GM18870 (cell line): Measurements from ENCODE around the gene UBL4A.
A peak's percentile ranks its signal among the peaks of the same experiment; 100 is the strongest.

Source experiments
- ATAC-seq: cut with Tn5 transposase; IDR thresholded peaks from one replicate; pipeline ENCODE4 v1.9.1; 2021; ENCODE audit warnings: moderate library complexity; ENCODE audit not compliant: unreplicated experiment

The UBL4A gene

GRCh38 chrX:154483325-154483724 is 3.1 kb downstream of the UBL4A start:
- no peak for ATAC-seq

GRCh38 chrX:154482786-154483185 is 3.6 kb downstream of the UBL4A start:
- no peak for ATAC-seq

DNA sequence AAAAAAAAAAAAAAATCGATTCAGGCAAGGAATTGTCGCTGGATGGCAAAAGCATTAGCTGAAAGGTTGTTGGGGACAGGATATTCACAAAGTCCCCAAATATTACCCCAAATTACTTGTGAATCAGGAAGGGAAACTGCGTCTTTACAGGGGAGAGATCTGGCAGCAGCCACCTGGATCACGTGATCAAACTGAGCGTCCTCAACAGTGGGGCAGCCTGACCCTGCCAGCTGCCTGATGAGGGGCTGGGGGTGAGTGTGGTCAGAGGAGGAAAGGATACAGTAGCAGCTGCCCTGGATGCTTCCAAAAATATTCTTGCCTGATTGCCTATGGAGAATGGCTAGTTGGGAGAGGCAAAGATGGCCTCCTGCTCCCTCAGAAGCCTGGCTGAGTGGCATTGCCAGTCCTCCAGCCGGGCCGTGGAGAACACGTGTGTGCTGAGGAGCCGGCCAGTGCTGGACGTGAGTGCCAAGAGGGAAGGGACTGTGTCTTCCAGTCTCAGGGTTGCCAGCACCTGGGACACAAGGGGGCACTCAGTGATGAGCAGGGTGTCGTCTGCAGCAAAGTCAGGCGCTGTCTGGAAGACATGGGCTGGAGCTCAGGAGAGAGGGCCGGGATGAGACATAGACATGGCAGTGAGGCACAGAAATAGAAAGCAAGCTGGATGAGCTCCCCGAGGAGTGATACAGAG is 4.4 kb downstream of the UBL4A start:
- no peak for ATAC-seq

DNA sequence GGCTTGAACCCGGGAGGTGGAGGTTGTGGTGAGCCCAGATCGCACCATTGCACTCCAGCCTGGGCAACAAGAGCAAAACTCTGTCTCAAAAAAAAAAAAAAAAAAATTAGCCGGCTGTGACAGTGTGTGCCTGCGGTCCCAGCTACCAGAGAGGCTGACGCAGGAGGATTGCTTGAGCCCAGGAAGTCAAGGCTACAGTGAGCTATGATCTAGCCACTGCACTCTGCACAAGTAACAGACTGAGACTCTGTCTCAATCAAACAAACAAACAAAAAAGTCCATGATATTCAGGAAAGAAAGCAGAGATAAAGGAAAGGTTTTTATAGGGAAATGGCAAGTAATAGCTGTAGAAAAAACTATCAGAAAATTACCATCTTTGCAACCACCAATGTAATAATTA is 5.2 kb downstream of the UBL4A start:
- ATAC-seq, result no peak

DNA sequence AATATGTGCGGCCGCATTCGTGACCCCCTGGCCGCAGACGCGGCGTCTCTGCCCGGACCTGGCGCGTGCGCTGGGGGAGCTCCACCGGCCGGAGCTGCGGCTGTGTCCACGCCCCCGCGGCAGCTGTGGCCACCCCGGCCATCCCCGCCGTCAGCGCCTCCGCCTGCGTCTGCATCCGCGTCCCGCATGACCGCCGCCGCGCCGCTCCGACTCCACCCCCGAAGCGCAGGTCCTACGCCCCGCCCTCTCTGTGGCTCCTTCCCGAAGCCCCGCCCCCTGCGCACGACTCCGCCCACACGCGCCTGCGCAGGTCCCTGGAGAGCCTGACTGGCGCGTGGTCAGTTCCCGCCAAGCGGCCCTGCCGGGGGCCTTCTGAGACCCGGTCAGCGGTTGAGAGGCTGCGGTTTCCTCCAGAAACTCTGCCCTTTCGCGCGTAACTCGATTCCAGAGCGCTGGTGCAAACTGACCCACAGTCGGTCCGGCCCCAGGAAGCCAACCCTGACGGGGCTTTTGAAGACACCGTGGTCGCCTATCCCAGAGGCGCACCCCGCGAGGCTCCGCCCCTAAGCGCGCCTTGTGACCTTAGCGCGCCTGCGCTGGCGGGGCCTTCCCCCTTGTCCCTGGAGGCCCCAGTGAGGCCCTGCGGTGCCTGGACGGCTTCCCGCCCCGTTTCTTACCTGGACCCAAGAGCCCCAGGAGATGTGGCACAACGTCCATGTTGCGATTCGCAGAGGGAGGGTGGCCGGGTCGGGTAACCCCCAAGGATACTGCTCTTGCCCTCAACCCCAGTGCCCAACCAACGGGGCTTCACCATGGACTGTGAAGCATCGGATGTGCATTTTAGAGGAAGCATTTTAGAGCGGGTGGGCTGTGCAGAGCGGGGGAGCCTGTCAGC is 7.4 kb downstream of the UBL4A start, which contains the start of gene LAGE3:
Gene LAGE3 (minus strand): TSS at position 554 of the 895 bp plus-strand sequence. CDS start 366 bp downstream, at position 188.
- peak; percentile 69 for ATAC-seq

GRCh38 chrX:154477891-154478477 is 8.4 kb downstream of the UBL4A start:
- no peak for ATAC-seq

- ATAC-seq, result no peak
Observed at GRCh38 chrX:154476821-154477220, 9.6 kb downstream of the UBL4A start.

DNA sequence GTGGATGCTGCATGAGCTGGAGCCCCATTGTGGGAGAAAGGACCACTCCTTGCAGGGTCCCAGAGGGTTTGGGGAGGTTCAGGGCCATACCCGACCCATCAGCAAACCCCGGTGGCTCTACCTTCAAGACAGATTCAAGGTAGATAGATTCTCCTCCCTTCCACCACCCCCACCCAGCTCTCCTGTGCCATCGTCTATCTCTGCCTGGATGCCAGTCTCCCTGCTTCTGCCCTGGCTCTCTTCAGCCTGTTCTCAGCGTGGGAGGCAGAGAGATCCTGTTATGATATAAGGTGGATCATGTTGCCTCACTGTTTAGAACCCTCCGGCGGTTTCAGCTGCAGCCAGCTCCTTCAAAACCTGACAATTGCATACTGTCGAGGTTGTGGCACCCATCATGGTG is 12.7 kb downstream of the UBL4A start:
- no peak for ATAC-seq

DNA sequence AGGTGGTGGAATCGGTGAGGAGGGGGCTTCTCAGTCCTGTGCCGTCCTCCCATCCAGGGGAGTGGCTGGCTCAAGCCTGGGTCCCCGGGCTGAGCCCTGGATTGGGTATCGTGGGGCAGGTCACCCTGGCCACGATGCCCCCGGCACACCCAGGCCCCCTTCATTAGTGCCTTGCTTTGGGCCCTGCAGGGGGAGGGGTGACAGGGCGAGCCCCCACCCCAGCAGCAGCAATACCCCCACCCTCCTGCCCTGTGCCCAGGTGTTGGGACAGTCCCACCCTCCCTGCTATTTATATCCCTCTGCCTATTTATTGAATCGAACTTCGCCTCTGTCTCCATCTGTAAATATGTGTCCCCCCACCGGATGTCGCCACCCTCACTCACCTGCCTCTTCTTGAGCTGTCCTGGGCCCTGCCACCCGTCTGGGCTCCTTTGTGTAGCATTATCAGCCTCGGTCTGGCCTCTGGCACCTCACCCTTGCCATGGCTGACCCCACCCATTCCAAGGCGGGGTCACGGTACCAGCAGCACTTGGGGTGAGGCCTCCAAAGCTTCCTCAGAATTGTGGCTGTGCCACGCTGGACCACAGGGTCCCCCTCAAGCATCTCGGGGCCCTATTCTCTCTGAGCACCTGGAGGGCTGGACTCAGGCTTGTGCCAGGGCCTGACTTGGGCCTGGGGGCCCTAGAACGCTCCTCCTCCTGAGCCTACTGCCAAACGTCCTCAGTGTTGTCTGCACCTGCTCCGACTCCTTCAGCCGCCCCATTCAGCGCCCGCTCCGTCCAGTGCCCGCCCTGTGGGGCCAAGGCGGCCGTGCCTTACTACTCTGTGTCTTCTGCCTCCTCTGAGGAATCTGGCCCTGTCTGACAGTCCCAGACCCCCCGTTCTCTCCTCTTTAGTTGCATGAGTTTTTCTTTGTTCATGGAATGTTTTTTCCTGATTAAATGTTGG is 13.5 kb downstream of the UBL4A start:
- no peak for ATAC-seq

DNA sequence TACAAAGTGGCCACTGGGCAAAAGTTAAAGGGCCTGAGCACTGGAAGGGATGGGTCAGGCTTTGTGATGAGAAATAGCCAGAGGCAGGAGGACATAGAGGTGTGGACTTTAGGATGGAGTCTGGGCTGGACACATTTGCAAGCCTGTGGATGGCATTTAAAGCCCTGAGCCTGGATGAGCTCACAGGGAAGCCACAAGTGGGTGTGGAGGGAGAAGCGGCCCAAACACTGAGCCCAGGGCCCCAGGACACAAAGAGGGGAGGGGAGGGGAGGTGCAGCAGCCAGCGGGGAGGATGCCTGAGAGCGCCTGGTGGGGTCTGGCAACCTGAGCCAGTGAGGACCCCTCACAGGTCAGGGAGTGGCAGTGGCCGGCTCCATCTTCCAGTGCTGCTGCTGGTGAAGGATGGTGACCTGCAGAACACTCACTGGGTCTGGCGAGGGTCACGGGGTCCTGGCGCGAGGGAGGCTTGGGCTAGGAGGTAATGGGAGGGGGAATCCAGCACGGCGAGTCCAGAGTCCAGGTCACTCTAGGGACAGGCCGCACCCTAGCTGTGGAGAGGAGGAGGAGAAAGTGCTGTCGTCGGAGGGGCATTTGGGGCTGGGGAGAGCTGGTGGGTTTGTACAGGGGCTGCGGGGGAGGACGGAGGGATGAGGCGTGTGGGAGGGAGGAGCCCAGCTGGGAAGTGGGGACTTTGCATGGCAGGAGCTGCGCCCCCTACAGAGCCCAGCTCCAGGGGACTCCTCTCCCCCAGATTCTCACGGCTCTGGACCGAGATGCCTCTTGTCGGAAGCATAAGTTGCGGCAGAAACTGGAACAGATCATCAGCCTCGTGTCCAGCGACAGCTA is 14.4 kb downstream of the UBL4A start:
- no peak for ATAC-seq

DNA sequence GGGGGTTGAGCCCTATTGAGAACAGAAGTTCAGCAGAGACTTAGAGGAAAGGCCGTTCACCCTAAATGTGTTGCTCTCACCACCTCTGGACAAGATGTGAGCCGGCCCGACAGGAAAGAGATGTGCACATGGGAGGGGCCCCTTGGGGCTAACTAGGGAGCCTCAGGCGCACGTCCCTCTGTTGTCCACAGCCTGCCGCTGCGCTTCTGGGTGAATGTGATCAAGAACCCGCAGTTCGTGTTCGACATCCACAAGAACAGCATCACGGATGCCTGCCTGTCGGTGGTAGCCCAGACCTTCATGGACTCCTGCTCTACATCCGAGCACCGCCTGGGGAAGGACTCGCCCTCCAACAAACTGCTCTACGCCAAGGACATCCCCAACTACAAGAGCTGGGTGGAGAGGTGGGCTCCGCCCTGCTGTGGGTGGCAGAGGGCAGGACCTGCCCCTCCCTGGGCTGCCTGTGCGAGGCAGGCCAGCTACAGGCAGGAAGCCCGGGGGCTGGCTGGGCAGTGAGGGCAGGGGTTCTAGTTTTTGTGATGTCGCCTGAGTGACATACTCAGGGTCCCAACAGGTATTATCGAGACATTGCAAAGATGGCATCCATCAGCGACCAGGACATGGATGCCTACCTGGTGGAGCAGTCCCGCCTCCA is 15.4 kb downstream of the UBL4A start:
- no peak for ATAC-seq

- ATAC-seq, result no peak
Observed at GRCh38 chrX:154470434-154470833, 16.0 kb downstream of the UBL4A start.

GRCh38 chrX:154469880-154470279 is 16.5 kb downstream of the UBL4A start:
- no peak for ATAC-seq

- ATAC-seq, result no peak
Observed at GRCh38 chrX:154469114-154469513, 17.3 kb downstream of the UBL4A start.

DNA sequence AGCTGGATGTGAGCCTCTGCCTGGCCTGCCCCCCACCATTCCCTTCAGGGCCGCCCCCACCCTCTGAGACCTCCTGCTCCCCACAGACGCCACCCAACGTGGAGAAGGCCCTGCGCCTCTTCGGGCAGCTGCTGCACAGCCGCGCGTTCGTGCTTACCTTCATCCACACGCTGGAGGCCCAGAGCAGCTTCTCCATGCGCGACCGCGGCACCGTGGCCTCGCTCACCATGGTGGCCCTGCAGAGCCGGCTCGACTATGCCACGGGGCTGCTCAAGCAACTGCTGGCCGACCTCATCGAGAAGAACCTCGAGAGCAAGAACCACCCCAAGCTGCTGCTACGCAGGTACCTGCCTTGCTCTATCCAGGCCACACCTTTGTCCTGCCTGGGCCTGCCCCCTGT is 18.2 kb downstream of the UBL4A start:
- ATAC-seq, result no peak

- no peak for ATAC-seq
Observed at GRCh38 chrX:154467556-154467955, 18.9 kb downstream of the UBL4A start.

- ATAC-seq, result no peak
Observed at GRCh38 chrX:154466907-154467306, 19.5 kb downstream of the UBL4A start.

DNA sequence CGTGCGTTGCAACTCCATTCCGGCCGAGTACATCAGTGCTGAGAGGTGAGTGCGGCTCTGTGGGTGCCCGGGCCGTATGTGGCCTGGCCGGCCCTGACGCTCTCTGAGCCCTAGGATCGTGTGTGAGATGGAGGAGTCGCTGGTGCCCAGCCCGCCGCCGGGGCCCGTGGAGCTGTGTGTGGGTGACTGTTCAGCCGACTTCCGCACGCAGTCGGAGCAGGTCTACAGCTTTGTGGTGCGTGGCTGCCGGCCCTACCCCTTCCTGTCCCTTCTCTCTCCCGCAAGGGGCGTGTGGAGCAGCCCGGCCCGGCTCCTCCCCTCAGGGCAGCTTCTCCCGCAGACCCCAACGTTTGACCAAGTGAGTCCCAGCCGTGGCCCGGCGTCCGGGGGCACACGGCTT is 20.4 kb downstream of the UBL4A start:
- ATAC-seq, result no peak

- ATAC-seq, result no peak
Observed at GRCh38 chrX:154465601-154466000, 20.8 kb downstream of the UBL4A start.
